Articular chondrocyte of knee joint (primary cell): ENCODE data around the gene APBB1IP. TPM values are rescaled to one million over a fixed set of nuclear protein-coding genes. Genes with fewer than 3 reads are reported as not detected.

Experiments used
- small RNA-seq: library from RNA; depleted of rRNA; stranded (forward); fragments of <200 nt; gene quantifications from one replicate; pipeline ENCODE3, GENCODE V24; 2012
- total RNA-seq: library from RNA; depleted of rRNA; stranded (reverse); fragments of >200 nt; gene quantifications from 2 replicates; pipeline ENCODE4 v1.2.3, GENCODE V29; 2012

Gene APBB1IP, protein sequence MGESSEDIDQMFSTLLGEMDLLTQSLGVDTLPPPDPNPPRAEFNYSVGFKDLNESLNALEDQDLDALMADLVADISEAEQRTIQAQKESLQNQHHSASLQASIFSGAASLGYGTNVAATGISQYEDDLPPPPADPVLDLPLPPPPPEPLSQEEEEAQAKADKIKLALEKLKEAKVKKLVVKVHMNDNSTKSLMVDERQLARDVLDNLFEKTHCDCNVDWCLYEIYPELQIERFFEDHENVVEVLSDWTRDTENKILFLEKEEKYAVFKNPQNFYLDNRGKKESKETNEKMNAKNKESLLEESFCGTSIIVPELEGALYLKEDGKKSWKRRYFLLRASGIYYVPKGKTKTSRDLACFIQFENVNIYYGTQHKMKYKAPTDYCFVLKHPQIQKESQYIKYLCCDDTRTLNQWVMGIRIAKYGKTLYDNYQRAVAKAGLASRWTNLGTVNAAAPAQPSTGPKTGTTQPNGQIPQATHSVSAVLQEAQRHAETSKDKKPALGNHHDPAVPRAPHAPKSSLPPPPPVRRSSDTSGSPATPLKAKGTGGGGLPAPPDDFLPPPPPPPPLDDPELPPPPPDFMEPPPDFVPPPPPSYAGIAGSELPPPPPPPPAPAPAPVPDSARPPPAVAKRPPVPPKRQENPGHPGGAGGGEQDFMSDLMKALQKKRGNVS
- total RNA-seq, result 1.2 and 8.5 TPM in 2 replicates

GRCh38 chr10:26437637-26438461 lies at the start of gene APBB1IP:
Gene APBB1IP (plus strand): TSS chr10:26438341. CDS start chr10:26492327, 53,986 bp downstream.

Small RNA genes within 50 kb of the gene (small RNA-seq; reads per million reads assigned to genes)
- gene RNA5SP307, result not detected

Other genes with a start within 250 kb of the APBB1IP start
- gene GAD2, start 221.6 kb upstream of the APBB1IP start, total RNA-seq, result not detected in 2 replicates